Gastroesophageal sphincter (tissue), 4 donors: ENCODE measurements around the gene CHORDC1. TPM values are rescaled to one million over a fixed set of nuclear protein-coding genes. Genes with fewer than 3 reads are reported as not detected.
A peak's percentile ranks its signal among the peaks of the same experiment; 100 is the strongest.

Experiments used
- ATAC-seq: fragments of 150-250 bp; one replicate; pipeline ENCODE4 v1.9.1; 2016; ENCODE audit warnings: mild to moderate bottlenecking, moderate library complexity
- H3K27ac ChIP-seq, 4 donors: fragments of 200-600 bp; sonication (generic) in 3 of 4; 1 replicate in 3 of 4; 2 replicates in 1 of 4; pipeline ENCODE4 v1.5.1; 2016 to 2019
- H3K27me3 ChIP-seq: fragments of 200-600 bp; sonication (generic); one replicate; pipeline ENCODE4 v1.5.1; 2019
- H3K36me3 ChIP-seq, 2 donors: fragments of 200-600 bp; sonication (generic); one replicate each; pipeline ENCODE4 v1.5.1; 2019; ENCODE audit warnings: control low read depth in 1 of 2
- H3K4me1 ChIP-seq, 3 donors: fragments of 200-600 bp; sonication (generic); 1 replicate in 2 of 3; 2 replicates in 1 of 3; pipeline ENCODE4 v1.5.1; 2016 to 2019; ENCODE audit warnings: control low read depth in 2 of 3
- H3K4me3 ChIP-seq, 2 donors: fragments of 200-600 bp; sonication (generic); one replicate each; pipeline ENCODE4 v1.5.1; 2019; ENCODE audit warnings: mild to moderate bottlenecking in 1 of 2, moderate library complexity in 1 of 2
- H3K9me3 ChIP-seq, 3 donors: fragments of 200-600 bp; sonication (generic); one replicate each; pipeline ENCODE4 v1.5.1; 2017 to 2019; ENCODE audit warnings: control low read depth in 2 of 3
- CTCF ChIP-seq, 4 experiments: fragments of 200-600 bp in 2 of 4; fragments of 450-650 bp in 2 of 4; sonication (generic) in 1 of 4; IDR thresholded peaks; one replicate each; pipeline ENCODE4 v1.5.1; 2017 to 2019; ENCODE audit warnings: antibody characterized with exemption in 4 of 4, mild to moderate bottlenecking in 2 of 4, moderate library complexity in 2 of 4
- EP300 ChIP-seq: sonication (generic); formaldehyde crosslinking; IDR thresholded peaks from one replicate; pipeline ENCODE4 v1.6.1; 2017; ENCODE audit warnings: antibody characterized with exemption, mild to moderate bottlenecking
- POLR2A ChIP-seq, 2 donors: fragments of 450-650 bp; IDR thresholded peaks; one replicate each; pipeline ENCODE4 v1.6.1; 2017; ENCODE audit warnings: antibody characterized with exemption in 2 of 2, mild to moderate bottlenecking in 2 of 2, moderate library complexity in 1 of 2
- POLR2AphosphoS5 ChIP-seq: sonication (generic); formaldehyde crosslinking; IDR thresholded peaks from one replicate; pipeline ENCODE4 v1.6.1; 2017; ENCODE audit warnings: antibody characterized with exemption
- WGBS, 2 donors: methylation state at CpG; one replicate each; pipeline ENCODE4 v1.1.5; 2018; ENCODE audit warnings: low coverage in 1 of 2; 5-methylcytosine and 5-hydroxymethylcytosine counted together
- total RNA-seq, 4 donors: library from RNA; depleted of rRNA; stranded (reverse); fragments of >200 nt; gene quantifications; one replicate each; pipeline ENCODE4 v1.1.0, GENCODE V29; 2016

CHORDC1 gene
- total RNA-seq, 4 donors from 2014 or later, result 49.1 to 99.6 (median 53.5) TPM

- no peak for ATAC-seq
- no peak overlapping the region for H3K27ac ChIP-seq
- no peaks in the 10 kb centered on the region for H3K9me3 ChIP-seq
- no peaks in the 10 kb centered on the region for H3K27me3 ChIP-seq
- TF ChIP-seq POLR2AphosphoS5 (no peak), EP300 (no peak), POLR2A (IDR thresholded peaks at IDR 0.05) (no peak), CTCF (IDR thresholded peaks at IDR 0.05) (no peak)
- no peak overlapping the region for H3K4me3 ChIP-seq
- no peaks in the 10 kb centered on the region for H3K36me3 ChIP-seq
- no peaks in the 10 kb centered on the region for H3K4me1 ChIP-seq
- WGBS, 2 donors, result 38 to 90% methylated on average over 2 of the region's 2 CpGs
These were observed 12.1 kb upstream of the CHORDC1 start for GRCh38 chr11:90234977-90235376.

- WGBS, 2 donors, result 77 to 88% methylated on average over 1 of the region's 1 CpG
These were observed 6.9 kb upstream of the CHORDC1 start for GRCh38 chr11:90229791-90230190.

GRCh38 chr11:90228056-90228455, 5.2 kb upstream of the CHORDC1 start:
- 71 to 100% methylated on average over 1 of the region's 3 CpGs for WGBS, 2 donors
- ATAC-seq, result no peak
- H3K27me3 ChIP-seq, result no peaks in the 10 kb centered on the region

More at GRCh38 chr11:90229791-90230190, 6.9 kb upstream of the CHORDC1 start:
- no peak for ATAC-seq
- TF ChIP-seq POLR2AphosphoS5 (no peak), POLR2A (IDR thresholded peaks at IDR 0.05) (no peak), EP300 (no peak), CTCF (IDR thresholded peaks at IDR 0.05) (no peak)
- peaks cover 0 to 5% (median 0%) of the 10 kb centered on the region in 3 donors for H3K4me1 ChIP-seq
- no peaks in the 10 kb centered on the region for H3K36me3 ChIP-seq
- no peaks in the 10 kb centered on the region for H3K27me3 ChIP-seq
- no peaks in the 10 kb centered on the region for H3K9me3 ChIP-seq
- H3K27ac ChIP-seq, result no peak overlapping the region
- no peak overlapping the region for H3K4me3 ChIP-seq

GRCh38 chr11:90223248-90223585, 368 bp upstream of the CHORDC1 start:
- peak; percentile 57 for ATAC-seq

More at GRCh38 chr11:90228056-90228455, 5.2 kb upstream of the CHORDC1 start:
- H3K9me3 ChIP-seq, result no peaks in the 10 kb centered on the region
- TF ChIP-seq CTCF (IDR thresholded peaks at IDR 0.05) (no peak), POLR2AphosphoS5 (no peak), POLR2A (IDR thresholded peaks at IDR 0.05) (no peak), EP300 (no peak)
- H3K4me3 ChIP-seq, result no peak overlapping the region
- H3K36me3 ChIP-seq, result no peaks in the 10 kb centered on the region
- H3K4me1 ChIP-seq, result peaks cover 0 to 20% (median 0%) of the 10 kb centered on the region in 3 donors
- H3K27ac ChIP-seq, result no peak overlapping the region

More at GRCh38 chr11:90223248-90223585, 368 bp upstream of the CHORDC1 start:
- TF ChIP-seq POLR2AphosphoS5, result no peak
- TF ChIP-seq POLR2A (IDR thresholded peaks at IDR 0.05), result no peak
- no peak for TF ChIP-seq EP300
- TF ChIP-seq CTCF (IDR thresholded peaks at IDR 0.05), result no peak
- WGBS, 2 donors, result 0 to 4% methylated on average over 6 to 9 of the region's 12 CpGs
- Histone ChIP-seq H3K4me1 (peaks cover 12 to 57% (median 19%) of the 10 kb centered on the region in 3 donors), H3K36me3 (no peaks in the 10 kb centered on the region), H3K27ac (peak overlapping the region; percentile 85 to 98 (median 96)), H3K4me3 (peak overlapping the region; percentile 89 to 92), H3K27me3 (no peaks in the 10 kb centered on the region), H3K9me3 (no peaks in the 10 kb centered on the region)
